BJ (cell line): ENCODE data around the gene HDDC2. TPM values are rescaled to one million over a fixed set of nuclear protein-coding genes. Genes with fewer than 3 reads are reported as not detected.

ENCODE experiments used
- CTCF ChIA-PET: fragments of 350-600 bp; formaldehyde crosslinking; extraction: SDS; loops from one replicate; lab custom pipeline; 2021; ENCODE audit warnings: antibody characterized with exemption, inconsistent platforms; lab: Yijun Ruan, JAX
- POLR2A ChIA-PET: fragments of 300-600 bp; sonication (Branson Sonifier 250); formaldehyde crosslinking; extraction: SDS; loops from one replicate; lab custom pipeline; 2021; ENCODE audit warnings: antibody characterized with exemption; lab: Charles Lee
- DNase-seq: peaks from one replicate; pipeline ENCODE4 v3.0.0-alpha.2; 2011; ENCODE audit warnings: low read depth
- H3K27me3 ChIP-seq: 2 replicates; pipeline ENCODE4 v1.6.0; 2011; ENCODE audit warnings: low read length; ENCODE audit not compliant: control insufficient read depth, insufficient read depth
- H3K36me3 ChIP-seq: 2 replicates; pipeline ENCODE4 v1.5.1; 2011; ENCODE audit warnings: low read length; ENCODE audit not compliant: control insufficient read depth, insufficient read depth
- H3K4me3 ChIP-seq: 2 replicates; pipeline ENCODE4 v1.5.1; 2011; ENCODE audit warnings: low read depth, mild to moderate bottlenecking, control low read depth, low read length
- polyA plus RNA-seq: library from polyadenylated mRNA; depleted of rRNA; stranded (reverse); fragments of >200 nt; gene quantifications from 2 replicates; pipeline ENCODE4 v1.2.3, GENCODE V29; 2011
- TF ChIP-seq, protein P1 (sequence below): IDR thresholded peaks from 2 replicates; pipeline ENCODE4 v1.5.1; 2011; ENCODE audit warnings: low read depth, mild to moderate bottlenecking, control low read depth, inconsistent platforms, low read length, moderate library complexity; ENCODE audit not compliant: insufficient read depth

HDDC2 gene
- polyA plus RNA-seq, 1 experiment: 109 TPM

- CTCF ChIA-PET: no interaction called here
Measured at GRCh38 chr6:125258651-125259353, 43.0 kb downstream of the HDDC2 start.

DNA sequence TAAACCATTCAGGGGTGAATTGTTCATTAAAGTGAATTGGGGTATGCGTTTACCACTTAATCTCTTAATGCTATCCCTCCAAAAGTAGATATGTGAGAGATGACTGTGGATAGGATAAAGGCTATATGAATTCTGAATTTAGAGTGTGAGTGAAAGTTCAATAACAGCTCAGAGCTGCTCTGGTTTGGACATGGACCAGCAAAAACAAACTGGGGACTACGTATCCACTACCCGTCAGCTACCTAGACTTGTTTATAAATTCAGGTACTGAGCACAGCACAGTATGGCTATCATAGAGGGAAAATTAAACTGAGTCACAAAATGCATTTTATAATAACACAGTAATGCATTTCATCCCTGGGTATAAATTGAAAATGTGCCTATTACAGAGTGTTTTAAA is 44.4 kb downstream of the HDDC2 start:
- CTCF ChIA-PET: interaction anchor here (1.3 kb wide), 1 partner anchor 533 kb away, joined by 3 read pairs; the partner anchor contains the start of gene NCOA7
- TF ChIP-seq, protein P1, sequence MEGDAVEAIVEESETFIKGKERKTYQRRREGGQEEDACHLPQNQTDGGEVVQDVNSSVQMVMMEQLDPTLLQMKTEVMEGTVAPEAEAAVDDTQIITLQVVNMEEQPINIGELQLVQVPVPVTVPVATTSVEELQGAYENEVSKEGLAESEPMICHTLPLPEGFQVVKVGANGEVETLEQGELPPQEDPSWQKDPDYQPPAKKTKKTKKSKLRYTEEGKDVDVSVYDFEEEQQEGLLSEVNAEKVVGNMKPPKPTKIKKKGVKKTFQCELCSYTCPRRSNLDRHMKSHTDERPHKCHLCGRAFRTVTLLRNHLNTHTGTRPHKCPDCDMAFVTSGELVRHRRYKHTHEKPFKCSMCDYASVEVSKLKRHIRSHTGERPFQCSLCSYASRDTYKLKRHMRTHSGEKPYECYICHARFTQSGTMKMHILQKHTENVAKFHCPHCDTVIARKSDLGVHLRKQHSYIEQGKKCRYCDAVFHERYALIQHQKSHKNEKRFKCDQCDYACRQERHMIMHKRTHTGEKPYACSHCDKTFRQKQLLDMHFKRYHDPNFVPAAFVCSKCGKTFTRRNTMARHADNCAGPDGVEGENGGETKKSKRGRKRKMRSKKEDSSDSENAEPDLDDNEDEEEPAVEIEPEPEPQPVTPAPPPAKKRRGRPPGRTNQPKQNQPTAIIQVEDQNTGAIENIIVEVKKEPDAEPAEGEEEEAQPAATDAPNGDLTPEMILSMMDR: no peak
- POLR2A ChIA-PET: no interaction called here
- DNase-seq: no peak
- H3K36me3 ChIP-seq: no peaks in the 10 kb centered on the region
- H3K27me3 ChIP-seq: no peaks in the 10 kb centered on the region
- H3K4me3 ChIP-seq: no peak overlapping the region

More at GRCh38 chr6:125258651-125259353, 43.0 kb downstream of the HDDC2 start:
- no peak overlapping the region for H3K4me3 ChIP-seq
- POLR2A ChIA-PET: no interaction called here
- no peaks in the 10 kb centered on the region for H3K36me3 ChIP-seq
- DNase-seq: no peak
- TF ChIP-seq, protein P1: no peak
- H3K27me3 ChIP-seq: no peaks in the 10 kb centered on the region

DNA sequence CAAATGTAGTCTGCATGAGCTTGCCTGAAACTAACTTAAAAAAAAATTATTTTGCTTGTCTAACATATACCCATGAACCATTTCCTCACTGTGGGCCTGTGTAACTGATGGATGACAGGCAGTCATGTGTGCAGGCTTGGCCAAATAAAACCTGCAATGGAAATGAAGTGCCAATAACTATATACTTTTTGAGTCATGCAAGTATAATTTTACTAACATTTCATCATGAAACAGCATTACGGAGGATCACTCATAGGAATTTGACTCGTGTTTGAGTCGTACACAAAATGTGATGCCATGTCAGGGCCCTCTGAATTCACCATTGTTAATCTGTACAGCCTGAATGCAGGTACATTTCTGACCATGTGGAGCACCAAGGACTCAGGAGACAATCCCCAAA is 46.6 kb downstream of the HDDC2 start:
- DNase-seq: no peak
- no peak overlapping the region for H3K4me3 ChIP-seq
- CTCF ChIA-PET: interaction anchor here (0.7 kb wide), 1 partner anchor 10 kb away, joined by 3 read pairs; no protein-coding TSS in a partner anchor
- TF ChIP-seq, protein P1: no peak
- H3K36me3 ChIP-seq: no peaks in the 10 kb centered on the region
- POLR2A ChIA-PET: no interaction called here
- H3K27me3 ChIP-seq: no peaks in the 10 kb centered on the region

DNA sequence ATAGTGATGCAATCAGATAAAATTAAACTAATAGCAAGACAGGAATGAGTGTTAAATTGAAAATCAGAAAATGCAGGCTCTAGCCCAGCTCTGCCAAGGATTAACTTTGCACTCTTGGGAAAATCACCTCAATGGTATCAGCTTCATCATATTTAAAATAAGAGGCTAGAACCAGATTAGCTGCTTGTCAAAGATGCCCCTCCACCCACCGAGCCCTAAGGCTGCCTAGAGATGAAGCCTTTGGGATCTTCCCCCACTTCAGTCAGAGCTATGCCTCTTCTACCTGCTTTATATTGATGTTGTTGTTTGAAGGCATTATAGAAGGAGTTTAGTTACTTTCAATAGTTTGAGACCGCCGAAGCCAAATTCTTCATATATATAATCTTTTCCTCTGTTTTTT is 47.4 kb downstream of the HDDC2 start:
- TF ChIP-seq, protein P1: no peak
- H3K36me3 ChIP-seq: no peaks in the 10 kb centered on the region
- H3K4me3 ChIP-seq: no peak overlapping the region
- H3K27me3 ChIP-seq: no peaks in the 10 kb centered on the region
- ChIA-PET CTCF (no interaction called here), POLR2A (no interaction called here)
- no peak for DNase-seq

- DNase-seq: no peak
- ChIA-PET POLR2A (no interaction called here), CTCF (no interaction called here)
- Histone ChIP-seq H3K4me3 (no peak overlapping the region), H3K27me3 (no peaks in the 10 kb centered on the region), H3K36me3 (no peaks in the 10 kb centered on the region)
- TF ChIP-seq, protein P1: no peak
Measured at GRCh38 chr6:125253881-125254280, 47.9 kb downstream of the HDDC2 start.
